HG02870 (cell line): ENCODE measurements around the gene AGBL1.

Experiments used
- ATAC-seq: cut with Tn5 transposase; IDR thresholded peaks from one replicate; pipeline ENCODE4 v1.9.1; 2021; ENCODE audit warnings: mild to moderate bottlenecking, moderate library complexity; ENCODE audit not compliant: unreplicated experiment

Gene AGBL1

GRCh38 chr15:86316726-86317383, 237.2 kb downstream of the AGBL1 start:
- ATAC-seq: no peak

GRCh38 chr15:86317384-86317740, 237.7 kb downstream of the AGBL1 start:
- ATAC-seq: no peak

DNA sequence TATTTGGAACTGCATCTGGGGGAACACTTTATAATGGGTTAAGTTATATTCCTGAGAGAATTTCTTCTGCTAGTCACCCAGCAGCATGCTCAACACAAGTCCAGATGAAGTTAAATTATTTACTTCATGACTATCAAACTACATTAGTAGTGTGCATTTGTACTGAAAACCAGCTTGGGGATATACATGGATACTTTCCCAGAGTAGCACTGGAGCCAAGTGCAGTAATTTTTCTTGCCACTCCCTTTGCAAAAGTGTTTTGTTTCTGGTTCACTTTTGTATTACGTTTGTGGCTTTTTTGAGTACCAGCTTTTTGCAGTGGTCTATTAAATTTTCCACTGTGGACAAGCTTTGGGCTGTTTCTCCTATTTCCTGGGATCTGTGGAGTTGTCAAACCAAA, 243.0 kb downstream of the AGBL1 start:
- ATAC-seq: no peak

DNA sequence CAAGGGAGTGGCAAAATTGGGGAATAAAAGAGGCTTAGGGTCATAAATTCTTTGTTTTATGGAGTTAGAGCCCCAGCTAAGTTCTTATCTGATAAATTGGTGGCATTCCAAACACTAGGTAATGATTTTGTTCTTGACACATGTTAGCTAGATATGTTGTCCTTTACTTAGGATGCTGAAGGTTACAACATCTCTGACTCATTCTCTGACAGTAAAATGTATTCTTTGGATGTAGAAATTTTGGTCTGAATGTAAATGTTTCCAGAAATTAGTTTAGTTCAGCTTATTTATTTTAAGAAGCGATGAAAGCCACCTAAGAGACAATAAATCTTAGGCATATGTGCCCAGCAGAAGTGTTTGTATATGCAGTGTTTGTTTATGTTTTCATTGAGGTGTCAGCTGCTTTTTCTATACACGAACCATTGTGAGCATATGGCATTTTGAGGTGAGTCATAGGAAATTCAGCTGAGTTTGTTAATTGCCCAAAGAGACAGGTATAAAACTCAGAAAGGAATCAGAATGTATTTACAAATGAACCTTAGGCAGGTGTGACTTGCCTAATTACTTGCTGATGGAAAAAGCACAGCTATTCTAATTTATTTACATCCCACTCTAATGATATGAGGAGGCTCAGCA, 247.7 kb downstream of the AGBL1 start:
- ATAC-seq: no peak

DNA sequence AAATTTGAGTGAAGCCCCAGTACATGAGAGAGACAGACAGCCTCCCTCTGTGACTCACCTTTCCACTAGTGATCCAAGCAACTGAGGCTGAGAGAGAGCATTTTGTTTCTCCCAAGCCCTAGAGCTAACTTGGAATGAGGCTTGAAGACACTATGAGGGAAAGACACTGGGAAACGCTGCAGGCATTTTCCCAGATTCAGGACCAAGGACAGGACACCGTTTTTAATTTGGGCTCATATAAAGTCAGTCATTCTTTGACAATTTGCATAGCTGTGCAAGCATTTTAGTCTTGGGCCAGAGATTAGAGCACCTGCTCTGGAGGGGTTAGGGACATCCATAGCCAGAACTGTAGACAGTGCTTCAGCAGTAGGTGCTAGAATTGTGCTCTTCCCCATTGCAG, 249.0 kb downstream of the AGBL1 start:
- no peak for ATAC-seq

DNA sequence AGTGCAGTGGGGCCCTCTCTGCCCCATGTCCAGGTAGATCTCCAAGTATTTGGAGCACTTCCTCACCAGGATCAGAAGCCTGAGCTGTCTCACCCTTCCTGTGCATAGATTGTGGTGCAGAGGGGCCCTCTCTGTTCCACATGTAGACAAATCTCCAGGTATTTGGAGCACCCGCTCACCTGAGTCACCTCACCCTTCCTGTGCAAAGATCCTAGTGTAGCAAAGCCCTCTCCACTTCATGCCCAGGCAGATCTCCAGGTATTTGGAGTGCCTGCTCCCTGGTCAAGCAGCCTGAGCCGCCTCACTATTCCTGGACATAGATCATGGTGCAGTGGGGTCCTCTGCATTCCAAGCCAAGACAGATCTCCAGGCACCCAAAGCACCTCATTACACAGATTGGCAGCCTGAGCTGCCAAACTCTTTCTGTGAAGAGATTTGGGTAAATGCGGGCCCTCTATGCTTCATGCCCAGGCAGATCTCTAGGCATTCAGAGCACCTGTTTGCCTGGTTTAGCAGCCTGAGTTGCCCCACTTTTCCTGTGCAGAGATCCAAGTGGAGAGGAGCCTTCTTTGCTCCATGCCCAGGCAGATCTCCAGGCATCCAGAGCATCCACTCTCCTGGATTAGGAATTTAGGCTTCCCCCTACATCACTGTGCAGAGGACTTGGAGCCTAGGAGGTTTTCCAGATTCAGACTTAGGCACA, 249.8 kb downstream of the AGBL1 start:
- no peak for ATAC-seq

DNA sequence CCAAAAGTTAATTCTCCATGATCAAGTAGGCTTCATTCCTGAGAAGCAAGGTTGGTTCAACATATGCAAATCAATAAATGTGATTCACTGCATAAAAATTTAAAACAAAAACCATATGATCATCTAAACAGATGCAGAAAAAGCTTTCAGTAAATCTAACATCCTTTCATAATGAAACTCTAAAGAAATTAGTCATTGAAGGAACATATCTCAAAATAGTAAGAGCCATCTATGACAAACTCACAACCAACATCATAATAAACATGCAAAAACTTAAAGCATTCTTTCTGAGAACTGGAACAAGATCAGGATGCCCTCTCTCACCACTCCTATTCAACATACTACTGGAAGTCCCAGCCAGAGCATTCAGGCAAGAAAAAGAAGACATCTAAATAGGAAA, 254.1 kb downstream of the AGBL1 start:
- no peak for ATAC-seq

DNA sequence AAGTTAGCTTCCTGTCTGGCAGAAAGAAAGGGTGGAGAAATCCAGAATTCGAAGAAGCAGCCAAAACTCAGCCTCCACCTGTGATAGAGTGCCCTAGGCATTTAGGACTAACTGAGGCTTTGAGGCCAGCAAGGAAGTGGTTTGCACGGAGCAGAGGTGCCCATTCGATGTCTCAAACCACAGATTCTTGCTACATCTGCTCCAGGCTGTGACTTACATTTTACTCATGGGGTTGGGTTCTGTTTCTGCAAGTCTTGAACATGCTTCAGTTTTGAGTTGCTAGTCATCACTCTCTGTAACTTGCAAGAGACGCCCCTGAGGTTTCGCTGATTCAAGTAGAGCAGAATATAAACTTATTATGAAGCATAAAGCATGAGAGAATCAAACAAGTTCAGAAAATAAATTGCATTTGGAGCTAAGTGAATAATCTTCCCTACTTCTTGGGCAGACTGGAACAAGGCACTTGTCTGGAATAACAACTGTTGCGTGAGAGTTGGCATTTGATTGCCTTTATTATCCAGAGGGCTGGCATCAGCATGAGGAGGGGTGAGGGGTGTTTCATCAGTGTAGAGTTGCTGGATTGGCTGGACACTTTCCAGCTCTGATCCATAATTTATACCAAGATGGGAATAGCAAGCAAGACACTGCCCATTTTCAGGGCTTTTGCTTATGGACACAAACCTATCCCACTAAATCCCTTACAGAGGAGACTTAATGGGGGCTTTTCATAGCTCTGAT, 256.5 kb downstream of the AGBL1 start:
- ATAC-seq: no peak

DNA sequence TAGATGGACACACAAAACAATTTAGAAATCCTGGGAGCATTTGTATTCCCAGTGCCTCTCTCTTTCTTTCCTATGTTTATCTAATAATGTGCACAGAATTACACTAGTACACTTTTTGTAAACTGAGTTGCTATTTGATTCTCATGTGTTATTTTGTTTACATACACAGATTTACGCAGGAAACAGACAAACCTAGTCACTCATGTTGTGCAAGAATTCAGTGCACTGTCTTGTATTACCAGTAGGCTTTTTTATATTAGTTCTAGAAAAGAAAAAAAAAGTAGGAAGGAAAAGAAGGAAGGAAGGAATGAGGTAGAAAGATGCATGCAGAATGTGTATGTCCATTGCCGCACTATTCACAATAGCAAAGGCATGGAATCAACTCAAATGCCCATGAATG, 257.4 kb downstream of the AGBL1 start:
- no peak for ATAC-seq

GRCh38 chr15:86347245-86347644, 267.6 kb downstream of the AGBL1 start:
- ATAC-seq: no peak

DNA sequence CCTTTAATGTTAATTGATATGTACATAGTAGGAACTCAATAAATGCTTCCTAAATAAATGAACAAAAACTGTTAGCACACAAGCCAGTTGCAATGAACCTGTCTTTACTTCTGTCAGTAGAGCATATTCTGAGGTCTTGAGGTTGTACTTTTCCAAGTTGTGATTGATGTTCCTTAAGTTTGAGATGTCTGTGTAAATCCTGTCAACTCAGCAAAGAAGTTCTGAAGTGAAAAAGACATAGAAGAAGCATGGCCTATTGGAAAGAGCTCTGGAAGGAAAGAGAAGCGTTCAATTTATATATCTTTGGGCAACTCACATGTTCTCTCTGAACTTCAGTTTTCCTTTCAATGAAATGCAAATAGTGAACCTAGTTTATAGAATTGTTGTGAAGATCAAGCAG, 269.9 kb downstream of the AGBL1 start:
- no peak for ATAC-seq

GRCh38 chr15:86353213-86353612, 273.5 kb downstream of the AGBL1 start:
- no peak for ATAC-seq

DNA sequence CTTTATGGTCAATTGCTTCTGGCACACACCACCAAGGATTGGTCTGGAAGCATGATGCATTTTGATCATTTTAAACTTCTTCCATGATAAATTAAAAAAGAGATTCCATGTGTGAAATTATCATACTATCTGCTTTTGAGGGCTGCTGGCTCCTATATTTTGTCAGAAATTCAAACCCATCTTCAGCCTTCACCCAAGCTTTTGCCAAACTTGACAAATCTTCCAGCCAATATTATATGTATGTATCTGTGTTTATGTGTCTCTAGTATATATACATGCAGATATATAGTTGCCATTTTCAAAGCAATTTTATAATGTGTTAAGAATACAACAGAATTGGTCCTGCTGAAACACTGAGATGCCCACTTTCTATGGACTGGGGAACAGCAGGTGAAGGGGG, 275.7 kb downstream of the AGBL1 start:
- ATAC-seq: no peak

DNA sequence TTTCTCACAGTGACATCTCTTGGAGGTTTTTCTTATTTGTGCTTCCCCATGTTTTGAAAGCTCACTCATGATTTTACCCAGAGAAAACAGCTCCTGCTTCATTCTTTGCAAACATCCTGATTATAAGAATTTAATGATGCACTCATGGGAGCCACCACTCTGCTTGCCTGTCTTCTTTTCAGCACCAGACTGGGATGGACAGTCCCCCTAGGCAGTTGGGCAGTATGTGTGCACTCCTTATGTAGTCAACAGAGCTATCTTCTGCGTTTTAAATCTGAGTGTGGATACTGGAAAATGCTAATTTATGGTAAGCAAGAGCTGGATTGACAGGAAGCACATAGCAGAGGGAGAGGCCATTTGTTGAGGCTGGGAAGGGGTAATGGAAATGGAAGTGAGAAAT, 276.1 kb downstream of the AGBL1 start:
- ATAC-seq: no peak

DNA sequence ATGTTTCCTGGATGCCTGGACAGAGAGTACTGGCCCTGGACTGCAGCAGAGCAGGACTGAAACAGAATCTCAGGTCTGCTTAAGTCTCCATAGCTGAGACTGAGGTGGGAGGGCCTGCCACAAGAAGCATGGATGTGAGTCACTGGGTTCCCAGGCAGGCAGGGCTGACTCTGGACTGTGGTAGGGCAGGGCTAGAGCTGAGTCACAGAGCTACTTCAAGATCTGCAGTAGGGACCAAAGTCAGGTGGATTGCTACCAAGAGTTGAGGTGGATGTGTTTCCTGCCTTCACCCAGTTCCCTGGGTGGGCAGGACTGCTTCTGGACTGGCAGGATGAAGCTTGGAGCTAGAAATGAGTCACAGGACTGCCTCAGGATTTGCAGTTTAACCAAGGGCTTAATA, 282.9 kb downstream of the AGBL1 start:
- no peak for ATAC-seq

DNA sequence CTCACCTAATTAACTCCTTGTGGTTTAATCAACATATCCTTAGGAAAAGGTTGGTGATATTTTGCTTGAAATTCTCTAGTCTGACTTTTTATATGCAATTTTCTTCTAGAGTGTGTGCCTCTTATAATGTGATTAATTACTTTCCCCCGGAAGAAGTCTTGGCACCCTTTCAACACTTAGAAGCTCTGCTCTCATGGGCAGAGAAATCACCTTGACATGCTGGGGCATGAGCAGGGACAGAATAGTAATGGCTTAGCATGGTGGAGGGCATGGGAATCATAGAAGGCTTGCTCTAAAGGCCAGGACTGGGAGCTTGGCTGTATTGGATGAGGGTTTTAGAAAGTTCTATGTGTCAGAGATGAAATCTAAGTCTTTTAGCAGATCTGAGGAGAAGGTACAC, 293.5 kb downstream of the AGBL1 start:
- no peak for ATAC-seq

DNA sequence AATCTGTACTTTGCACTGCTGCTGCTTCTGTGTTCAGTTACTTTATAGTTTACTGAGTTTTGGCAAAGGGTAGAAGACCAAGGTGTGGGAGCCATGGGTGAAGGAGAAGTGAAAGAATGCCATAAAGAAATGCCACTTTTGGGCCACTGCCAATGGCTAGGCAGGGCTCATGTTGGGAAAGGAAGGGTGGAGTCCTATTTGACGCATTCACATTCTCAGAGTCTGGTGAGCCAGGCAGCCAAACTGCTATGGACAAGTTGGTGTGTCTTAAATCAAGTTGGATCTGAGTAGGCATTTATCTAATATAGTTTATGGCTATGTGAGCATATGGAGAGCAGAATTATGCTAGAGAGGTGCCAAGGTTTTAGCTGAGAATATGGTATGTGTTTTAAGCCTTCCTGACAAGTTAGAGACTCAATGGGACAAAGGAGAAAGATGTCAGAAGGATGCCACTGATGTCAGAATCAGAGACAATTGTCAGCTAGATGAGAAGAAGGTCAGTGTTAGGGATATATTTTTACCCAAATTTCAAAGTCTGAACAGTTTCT, 296.1 kb downstream of the AGBL1 start:
- no peak for ATAC-seq

GRCh38 chr15:86377914-86378313, 298.2 kb downstream of the AGBL1 start:
- no peak for ATAC-seq

GRCh38 chr15:86382341-86382740, 302.7 kb downstream of the AGBL1 start:
- ATAC-seq: no peak

DNA sequence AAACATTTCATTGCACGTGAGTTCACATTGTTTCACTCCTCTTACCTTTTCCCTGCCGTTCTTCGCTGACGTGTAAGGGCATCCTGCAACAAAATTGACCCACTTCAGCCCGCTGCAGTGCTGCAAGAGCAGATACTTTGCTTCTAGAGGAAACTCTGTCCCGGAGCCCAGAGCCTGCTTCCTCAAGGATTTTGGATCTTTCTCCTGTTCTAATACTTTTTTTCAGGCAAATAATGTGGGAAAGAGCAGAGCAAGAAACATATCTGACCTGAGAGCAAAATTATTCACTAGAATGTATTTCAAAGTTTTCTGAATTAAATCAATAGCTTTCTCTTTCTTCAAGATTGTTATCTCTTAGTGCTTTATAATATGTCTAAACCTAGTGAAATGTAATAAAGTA, 303.9 kb downstream of the AGBL1 start:
- ATAC-seq: no peak

GRCh38 chr15:86384186-86384585, 304.5 kb downstream of the AGBL1 start:
- no peak for ATAC-seq
